GM23338 (cell line): Measurements from ENCODE around the gene GLI3. TPM values are rescaled to one million over a fixed set of nuclear protein-coding genes. Genes with fewer than 3 reads are reported as not detected.

Experiments used
- ATAC-seq: fragments of 200-7000 bp; cut with Tn5 transposase; 3 replicates; pipeline ENCODE4 v1.9.1; 2020
- DNase-seq: peaks from one replicate; pipeline ENCODE4 v3.0.0-alpha.2; 2015; ENCODE audit warnings: low spot score
- H2AFZ ChIP-seq: fragments of 200-600 bp; sonication (generic); 2 replicates; pipeline ENCODE4 v1.8.0; 2016; ENCODE audit warnings: antibody characterized with exemption, mild to moderate bottlenecking, moderate library complexity
- H3F3A ChIP-seq: fragments of 200-600 bp; sonication (generic); replicated peaks from 2 replicates; pipeline ENCODE4 v1.8.0; 2017; ENCODE audit warnings: antibody characterized with exemption, mixed run types, low read depth
- H3K27ac ChIP-seq: fragments of 200-600 bp; sonication (generic); 2 replicates; pipeline ENCODE4 v1.6.1; 2016; ENCODE audit warnings: low read depth
- H3K27me3 ChIP-seq: fragments of 200-600 bp; sonication (generic); 2 replicates; pipeline ENCODE4 v1.8.0; 2016; ENCODE audit warnings: mild to moderate bottlenecking, mixed run types, moderate library complexity; ENCODE audit not compliant: insufficient read depth
- H3K36me3 ChIP-seq: fragments of 200-600 bp; sonication (generic); 2 replicates; pipeline ENCODE4 v1.8.0; 2016; ENCODE audit warnings: mild to moderate bottlenecking; ENCODE audit not compliant: insufficient read depth
- H3K4me1 ChIP-seq: fragments of 200-600 bp; sonication (generic); 2 replicates; pipeline ENCODE4 v1.8.0; 2016; ENCODE audit warnings: mild to moderate bottlenecking, moderate library complexity; ENCODE audit not compliant: insufficient read depth
- H3K4me2 ChIP-seq: fragments of 200-600 bp; sonication (generic); 2 replicates; pipeline ENCODE4 v1.7.1; 2017; ENCODE audit warnings: mixed run types
- H3K4me3 ChIP-seq: fragments of 200-600 bp; sonication (generic); 2 replicates; pipeline ENCODE4 v1.6.1; 2016; ENCODE audit warnings: mixed run types
- H3K79me2 ChIP-seq: fragments of 200-600 bp; sonication (generic); replicated peaks from 2 replicates; pipeline ENCODE4 v1.8.0; 2017; ENCODE audit warnings: mild to moderate bottlenecking; ENCODE audit not compliant: insufficient read depth
- H3K9me2 ChIP-seq: fragments of 200-600 bp; sonication (generic); 2 replicates; pipeline ENCODE4 v1.8.0; 2017; ENCODE audit not compliant: insufficient read depth
- H4K20me1 ChIP-seq: fragments of 200-600 bp; sonication (generic); replicated peaks from 2 replicates; pipeline ENCODE4 v1.8.0; 2017; ENCODE audit warnings: mild to moderate bottlenecking; ENCODE audit not compliant: insufficient read depth
- H3K27ac Mint-ChIP-seq: 2 replicates; pipeline ENCODE4 v1.8.0; 2020; ENCODE audit warnings: inconsistent platforms, mild to moderate bottlenecking, moderate library complexity, mixed read lengths
- H3K27me3 Mint-ChIP-seq: 3 replicates; pipeline ENCODE4 v1.8.0; 2022; ENCODE audit warnings: low read depth, mild to moderate bottlenecking, moderate library complexity, mixed read lengths, inconsistent platforms; ENCODE audit not compliant: insufficient read depth, poor library complexity
- H3K36me3 Mint-ChIP-seq: 3 replicates; pipeline ENCODE4 v1.8.0; 2021; ENCODE audit warnings: low read depth, mild to moderate bottlenecking, inconsistent platforms, moderate library complexity, mixed read lengths
- H3K4me1 Mint-ChIP-seq: 3 replicates; pipeline ENCODE4 v1.8.0; 2020; ENCODE audit warnings: mild to moderate bottlenecking, inconsistent platforms, mixed read lengths
- H3K4me3 Mint-ChIP-seq: 3 replicates; pipeline ENCODE4 v1.8.0; 2021; ENCODE audit warnings: moderate library complexity, mild to moderate bottlenecking, inconsistent platforms, mixed read lengths
- H3K9me3 Mint-ChIP-seq: 3 replicates; pipeline ENCODE4 v1.8.0; 2020; ENCODE audit warnings: moderate library complexity, mild to moderate bottlenecking, inconsistent platforms, mixed read lengths
- CREB1 ChIP-seq: fragments of 250-450 bp; sonication (Bioruptor Pico); IDR thresholded peaks from 2 replicates; pipeline ENCODE4 v1.5.0; 2020; ENCODE audit warnings: low read depth, mild to moderate bottlenecking, moderate library complexity
- EZH2 ChIP-seq: fragments of 200-600 bp; sonication (generic); IDR thresholded peaks from one replicate; pipeline ENCODE4 v1.8.0; 2017; ENCODE audit warnings: antibody characterized with exemption, mild to moderate bottlenecking, low read depth; ENCODE audit not compliant: unreplicated experiment
- EZH2phosphoT487 ChIP-seq: fragments of 200-600 bp; sonication (generic); IDR thresholded peaks from one replicate; pipeline ENCODE4 v1.8.1; 2018; ENCODE audit warnings: antibody characterized with exemption; ENCODE audit not compliant: unreplicated experiment
- JUNB ChIP-seq: IDR thresholded peaks from one replicate; pipeline ENCODE4 v1.6.1; 2016; ENCODE audit warnings: antibody characterized with exemption; ENCODE audit not compliant: unreplicated experiment
- NANOG ChIP-seq: IDR thresholded peaks from 2 replicates; pipeline ENCODE4 v1.6.1; 2016; ENCODE audit warnings: antibody characterized with exemption, borderline replicate concordance
- POLR2AphosphoS5 ChIP-seq: IDR thresholded peaks from 2 replicates; pipeline ENCODE4 v1.6.1; 2016; ENCODE audit warnings: antibody characterized with exemption, low read depth
- STAT1 ChIP-seq: IDR thresholded peaks from one replicate; pipeline ENCODE4 v1.6.1; 2016; ENCODE audit warnings: antibody characterized with exemption; ENCODE audit not compliant: unreplicated experiment
- ZNF114 ChIP-seq: fragments of 250-450 bp; sonication (Bioruptor Pico); IDR thresholded peaks from 2 replicates; pipeline ENCODE4 v1.5.0; 2020; ENCODE audit warnings: mild to moderate bottlenecking, moderate library complexity
- ZNF331 ChIP-seq: fragments of 250-450 bp; sonication (Bioruptor Pico); IDR thresholded peaks from 2 replicates; pipeline ENCODE4 v1.5.0; 2020; ENCODE audit warnings: low read depth, mild to moderate bottlenecking, moderate library complexity
- polyA plus RNA-seq: library from polyadenylated mRNA; unstranded; fragments of >200 nt; fragmentation: Nextera tagmentation; extraction: Ambion mirVana; gene quantifications from 2 replicates; pipeline ENCODE4 v1.2.1, GENCODE V29; 2016
- total RNA-seq: library from RNA; depleted of rRNA; stranded (reverse); fragments of >200 nt; shearing (Covaris generic); gene quantifications from 2 replicates; pipeline ENCODE4 v1.2.3, GENCODE V29; 2014
- TF ChIP-seq, protein P1 (sequence below): fragments of 250-450 bp; sonication (Bioruptor Pico); IDR thresholded peaks from 2 replicates; pipeline ENCODE4 v1.5.0; 2020; ENCODE audit warnings: mild to moderate bottlenecking, moderate library complexity
- TF ChIP-seq, protein P2 (sequence below): IDR thresholded peaks from 2 replicates; pipeline ENCODE4 v1.6.1; 2016; ENCODE audit warnings: antibody characterized with exemption
- TF ChIP-seq, protein P3 (sequence below): IDR thresholded peaks from one replicate; pipeline ENCODE4 v1.6.1; 2018; ENCODE audit warnings: antibody characterized with exemption; ENCODE audit not compliant: unreplicated experiment
- TF ChIP-seq, protein P4 (sequence below), 2 experiments: fragments of 200-600 bp in 1 of 2; sonication (generic) in 1 of 2; conservative IDR thresholded peaks; 2 replicates each; pipeline versions ENCODE4 v1.5.1 to v1.6.1; 2016 to 2017; ENCODE audit warnings: antibody characterized with exemption in 2 of 2, low read depth in 2 of 2, mild to moderate bottlenecking in 2 of 2, moderate library complexity in 1 of 2

The GLI3 gene
- total and polyA plus RNA-seq, 2 experiments from 2014 or later: 16.1 to 17.9 TPM

DNA sequence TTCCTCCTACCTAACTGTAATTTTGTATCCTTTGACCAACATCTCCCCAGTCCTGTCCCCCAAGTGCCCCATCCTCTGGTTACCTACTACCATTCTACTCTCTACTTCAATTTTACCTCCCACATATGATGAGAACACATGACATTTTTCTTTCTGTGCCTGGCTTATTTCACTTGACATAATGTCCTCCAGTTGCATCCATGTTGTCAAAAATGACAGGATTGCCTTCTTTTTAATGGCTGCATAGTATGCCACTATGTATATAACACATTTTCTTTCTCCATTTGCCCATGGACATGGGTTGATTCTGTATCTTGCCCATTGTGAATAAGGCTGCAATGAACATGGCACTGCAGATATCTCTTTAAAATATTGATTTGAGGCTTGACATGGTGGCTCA, 33.7 kb downstream of the GLI3 start:
- peaks cover 5% of the 10 kb centered on the region for H3K36me3 Mint-ChIP-seq
- Histone ChIP-seq H3K4me1 (no peaks in the 10 kb centered on the region), H3K4me3 (no peak overlapping the region), H4K20me1 (no peaks in the 10 kb centered on the region; the same call in 1 of the 2 replicates), H3K9me2 (0 out of 2 replicates have a peak, but pooled peaks cover 3% of the 10 kb centered on the region), H3K4me2 (no peak overlapping the region), H3K36me3 (no peaks in the 10 kb centered on the region), H3F3A (no peaks in the 10 kb centered on the region), H2AFZ (no peak overlapping the region), H3K79me2 (peaks cover 28% of the 10 kb centered on the region), H3K27me3 (no peaks in the 10 kb centered on the region), H3K27ac (no peak overlapping the region)
- no peak overlapping the region for H3K4me3 Mint-ChIP-seq
- no peak for DNase-seq
- no peaks in the 10 kb centered on the region for H3K9me3 Mint-ChIP-seq
- TF ChIP-seq, protein P1, sequence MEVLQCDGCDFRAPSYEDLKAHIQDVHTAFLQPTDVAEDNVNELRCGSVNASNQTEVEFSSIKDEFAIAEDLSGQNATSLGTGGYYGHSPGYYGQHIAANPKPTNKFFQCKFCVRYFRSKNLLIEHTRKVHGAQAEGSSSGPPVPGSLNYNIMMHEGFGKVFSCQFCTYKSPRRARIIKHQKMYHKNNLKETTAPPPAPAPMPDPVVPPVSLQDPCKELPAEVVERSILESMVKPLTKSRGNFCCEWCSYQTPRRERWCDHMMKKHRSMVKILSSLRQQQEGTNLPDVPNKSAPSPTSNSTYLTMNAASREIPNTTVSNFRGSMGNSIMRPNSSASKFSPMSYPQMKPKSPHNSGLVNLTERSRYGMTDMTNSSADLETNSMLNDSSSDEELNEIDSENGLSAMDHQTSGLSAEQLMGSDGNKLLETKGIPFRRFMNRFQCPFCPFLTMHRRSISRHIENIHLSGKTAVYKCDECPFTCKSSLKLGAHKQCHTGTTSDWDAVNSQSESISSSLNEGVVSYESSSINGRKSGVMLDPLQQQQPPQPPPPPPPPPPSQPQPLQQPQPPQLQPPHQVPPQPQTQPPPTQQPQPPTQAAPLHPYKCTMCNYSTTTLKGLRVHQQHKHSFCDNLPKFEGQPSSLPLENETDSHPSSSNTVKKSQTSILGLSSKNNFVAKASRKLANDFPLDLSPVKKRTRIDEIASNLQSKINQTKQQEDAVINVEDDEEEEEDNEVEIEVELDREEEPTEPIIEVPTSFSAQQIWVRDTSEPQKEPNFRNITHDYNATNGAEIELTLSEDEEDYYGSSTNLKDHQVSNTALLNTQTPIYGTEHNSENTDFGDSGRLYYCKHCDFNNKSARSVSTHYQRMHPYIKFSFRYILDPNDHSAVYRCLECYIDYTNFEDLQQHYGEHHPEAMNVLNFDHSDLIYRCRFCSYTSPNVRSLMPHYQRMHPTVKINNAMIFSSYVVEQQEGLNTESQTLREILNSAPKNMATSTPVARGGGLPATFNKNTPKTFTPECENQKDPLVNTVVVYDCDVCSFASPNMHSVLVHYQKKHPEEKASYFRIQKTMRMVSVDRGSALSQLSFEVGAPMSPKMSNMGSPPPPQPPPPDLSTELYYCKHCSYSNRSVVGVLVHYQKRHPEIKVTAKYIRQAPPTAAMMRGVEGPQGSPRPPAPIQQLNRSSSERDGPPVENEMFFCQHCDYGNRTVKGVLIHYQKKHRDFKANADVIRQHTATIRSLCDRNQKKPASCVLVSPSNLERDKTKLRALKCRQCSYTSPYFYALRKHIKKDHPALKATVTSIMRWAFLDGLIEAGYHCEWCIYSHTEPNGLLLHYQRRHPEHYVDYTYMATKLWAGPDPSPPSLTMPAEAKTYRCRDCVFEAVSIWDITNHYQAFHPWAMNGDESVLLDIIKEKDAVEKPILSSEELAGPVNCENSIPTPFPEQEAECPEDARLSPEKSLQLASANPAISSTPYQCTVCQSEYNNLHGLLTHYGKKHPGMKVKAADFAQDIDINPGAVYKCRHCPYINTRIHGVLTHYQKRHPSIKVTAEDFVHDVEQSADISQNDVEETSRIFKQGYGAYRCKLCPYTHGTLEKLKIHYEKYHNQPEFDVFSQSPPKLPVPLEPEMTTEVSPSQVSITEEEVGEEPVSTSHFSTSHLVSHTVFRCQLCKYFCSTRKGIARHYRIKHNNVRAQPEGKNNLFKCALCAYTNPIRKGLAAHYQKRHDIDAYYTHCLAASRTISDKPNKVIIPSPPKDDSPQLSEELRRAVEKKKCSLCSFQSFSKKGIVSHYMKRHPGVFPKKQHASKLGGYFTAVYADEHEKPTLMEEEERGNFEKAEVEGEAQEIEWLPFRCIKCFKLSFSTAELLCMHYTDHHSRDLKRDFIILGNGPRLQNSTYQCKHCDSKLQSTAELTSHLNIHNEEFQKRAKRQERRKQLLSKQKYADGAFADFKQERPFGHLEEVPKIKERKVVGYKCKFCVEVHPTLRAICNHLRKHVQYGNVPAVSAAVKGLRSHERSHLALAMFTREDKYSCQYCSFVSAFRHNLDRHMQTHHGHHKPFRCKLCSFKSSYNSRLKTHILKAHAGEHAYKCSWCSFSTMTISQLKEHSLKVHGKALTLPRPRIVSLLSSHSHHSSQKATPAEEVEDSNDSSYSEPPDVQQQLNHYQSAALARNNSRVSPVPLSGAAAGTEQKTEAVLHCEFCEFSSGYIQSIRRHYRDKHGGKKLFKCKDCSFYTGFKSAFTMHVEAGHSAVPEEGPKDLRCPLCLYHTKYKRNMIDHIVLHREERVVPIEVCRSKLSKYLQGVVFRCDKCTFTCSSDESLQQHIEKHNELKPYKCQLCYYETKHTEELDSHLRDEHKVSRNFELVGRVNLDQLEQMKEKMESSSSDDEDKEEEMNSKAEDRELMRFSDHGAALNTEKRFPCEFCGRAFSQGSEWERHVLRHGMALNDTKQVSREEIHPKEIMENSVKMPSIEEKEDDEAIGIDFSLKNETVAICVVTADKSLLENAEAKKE: no peak
- TF ChIP-seq NANOG (no peak), CREB1 (no peak), ZNF114 (CRISPR knock-in tag) (no peak), POLR2AphosphoS5 (no peak), EZH2phosphoT487 (no peak), STAT1 (no peak), EZH2 (no peak), JUNB (no peak), ZNF331 (CRISPR knock-in tag) (no peak)
- TF ChIP-seq, protein P2, sequence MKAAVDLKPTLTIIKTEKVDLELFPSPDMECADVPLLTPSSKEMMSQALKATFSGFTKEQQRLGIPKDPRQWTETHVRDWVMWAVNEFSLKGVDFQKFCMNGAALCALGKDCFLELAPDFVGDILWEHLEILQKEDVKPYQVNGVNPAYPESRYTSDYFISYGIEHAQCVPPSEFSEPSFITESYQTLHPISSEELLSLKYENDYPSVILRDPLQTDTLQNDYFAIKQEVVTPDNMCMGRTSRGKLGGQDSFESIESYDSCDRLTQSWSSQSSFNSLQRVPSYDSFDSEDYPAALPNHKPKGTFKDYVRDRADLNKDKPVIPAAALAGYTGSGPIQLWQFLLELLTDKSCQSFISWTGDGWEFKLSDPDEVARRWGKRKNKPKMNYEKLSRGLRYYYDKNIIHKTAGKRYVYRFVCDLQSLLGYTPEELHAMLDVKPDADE: no peak
- TF ChIP-seq, protein P3, sequence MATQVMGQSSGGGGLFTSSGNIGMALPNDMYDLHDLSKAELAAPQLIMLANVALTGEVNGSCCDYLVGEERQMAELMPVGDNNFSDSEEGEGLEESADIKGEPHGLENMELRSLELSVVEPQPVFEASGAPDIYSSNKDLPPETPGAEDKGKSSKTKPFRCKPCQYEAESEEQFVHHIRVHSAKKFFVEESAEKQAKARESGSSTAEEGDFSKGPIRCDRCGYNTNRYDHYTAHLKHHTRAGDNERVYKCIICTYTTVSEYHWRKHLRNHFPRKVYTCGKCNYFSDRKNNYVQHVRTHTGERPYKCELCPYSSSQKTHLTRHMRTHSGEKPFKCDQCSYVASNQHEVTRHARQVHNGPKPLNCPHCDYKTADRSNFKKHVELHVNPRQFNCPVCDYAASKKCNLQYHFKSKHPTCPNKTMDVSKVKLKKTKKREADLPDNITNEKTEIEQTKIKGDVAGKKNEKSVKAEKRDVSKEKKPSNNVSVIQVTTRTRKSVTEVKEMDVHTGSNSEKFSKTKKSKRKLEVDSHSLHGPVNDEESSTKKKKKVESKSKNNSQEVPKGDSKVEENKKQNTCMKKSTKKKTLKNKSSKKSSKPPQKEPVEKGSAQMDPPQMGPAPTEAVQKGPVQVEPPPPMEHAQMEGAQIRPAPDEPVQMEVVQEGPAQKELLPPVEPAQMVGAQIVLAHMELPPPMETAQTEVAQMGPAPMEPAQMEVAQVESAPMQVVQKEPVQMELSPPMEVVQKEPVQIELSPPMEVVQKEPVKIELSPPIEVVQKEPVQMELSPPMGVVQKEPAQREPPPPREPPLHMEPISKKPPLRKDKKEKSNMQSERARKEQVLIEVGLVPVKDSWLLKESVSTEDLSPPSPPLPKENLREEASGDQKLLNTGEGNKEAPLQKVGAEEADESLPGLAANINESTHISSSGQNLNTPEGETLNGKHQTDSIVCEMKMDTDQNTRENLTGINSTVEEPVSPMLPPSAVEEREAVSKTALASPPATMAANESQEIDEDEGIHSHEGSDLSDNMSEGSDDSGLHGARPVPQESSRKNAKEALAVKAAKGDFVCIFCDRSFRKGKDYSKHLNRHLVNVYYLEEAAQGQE: no peak
- TF ChIP-seq, protein P4, sequence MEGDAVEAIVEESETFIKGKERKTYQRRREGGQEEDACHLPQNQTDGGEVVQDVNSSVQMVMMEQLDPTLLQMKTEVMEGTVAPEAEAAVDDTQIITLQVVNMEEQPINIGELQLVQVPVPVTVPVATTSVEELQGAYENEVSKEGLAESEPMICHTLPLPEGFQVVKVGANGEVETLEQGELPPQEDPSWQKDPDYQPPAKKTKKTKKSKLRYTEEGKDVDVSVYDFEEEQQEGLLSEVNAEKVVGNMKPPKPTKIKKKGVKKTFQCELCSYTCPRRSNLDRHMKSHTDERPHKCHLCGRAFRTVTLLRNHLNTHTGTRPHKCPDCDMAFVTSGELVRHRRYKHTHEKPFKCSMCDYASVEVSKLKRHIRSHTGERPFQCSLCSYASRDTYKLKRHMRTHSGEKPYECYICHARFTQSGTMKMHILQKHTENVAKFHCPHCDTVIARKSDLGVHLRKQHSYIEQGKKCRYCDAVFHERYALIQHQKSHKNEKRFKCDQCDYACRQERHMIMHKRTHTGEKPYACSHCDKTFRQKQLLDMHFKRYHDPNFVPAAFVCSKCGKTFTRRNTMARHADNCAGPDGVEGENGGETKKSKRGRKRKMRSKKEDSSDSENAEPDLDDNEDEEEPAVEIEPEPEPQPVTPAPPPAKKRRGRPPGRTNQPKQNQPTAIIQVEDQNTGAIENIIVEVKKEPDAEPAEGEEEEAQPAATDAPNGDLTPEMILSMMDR (conservative IDR thresholded peaks at IDR 0.05; ENCODE audit: low read depth in 2 of 2): no peak
- ATAC-seq: no peak
- H3K27me3 Mint-ChIP-seq: peaks cover 2% of the 10 kb centered on the region
- no peak overlapping the region for H3K27ac Mint-ChIP-seq
- H3K4me1 Mint-ChIP-seq: peaks cover 2% of the 10 kb centered on the region; the same call in 1 of the 3 replicates
